Aorta (tissue), 5 donors: ENCODE results near the gene ZFAND5. TPM values are rescaled to one million over a fixed set of nuclear protein-coding genes. Genes with fewer than 3 reads are reported as not detected.

Experiments
- ATAC-seq: fragments of 200-7000 bp; cut with Tn5 transposase; one replicate; pipeline ENCODE4 v1.9.1; 2022; ENCODE audit warnings: moderate library complexity; ENCODE audit not compliant: low FRiP score
- DNase-seq, 2 donors: peaks; one replicate each; pipeline ENCODE4 v3.0.0-alpha.2; 2020
- H3K27ac ChIP-seq, 2 donors: one replicate each; pipeline ENCODE4 v1.5.1; 2013; ENCODE audit warnings: low read length in 2 of 2, mild to moderate bottlenecking in 2 of 2, moderate library complexity in 2 of 2, control low read depth in 1 of 2, inconsistent platforms in 1 of 2, low read depth in 1 of 2
- H3K27me3 ChIP-seq, 2 donors: one replicate each; pipeline ENCODE4 v1.6.1; 2013; ENCODE audit warnings: control low read depth in 1 of 2, low read length in 1 of 2, mild to moderate bottlenecking in 1 of 2, moderate library complexity in 1 of 2; ENCODE audit not compliant: insufficient read depth in 2 of 2, control insufficient read depth in 1 of 2
- H3K36me3 ChIP-seq, 2 donors: one replicate each; pipeline ENCODE4 v1.6.1; 2013; ENCODE audit warnings: control low read depth in 1 of 2, low read length in 1 of 2, mild to moderate bottlenecking in 1 of 2; ENCODE audit not compliant: insufficient read depth in 2 of 2, control insufficient read depth in 1 of 2
- H3K4me1 ChIP-seq, 2 donors: one replicate each; pipeline ENCODE4 v1.6.1; 2013; ENCODE audit warnings: low read length in 2 of 2, control low read depth in 1 of 2, mild to moderate bottlenecking in 1 of 2, moderate library complexity in 1 of 2; ENCODE audit not compliant: insufficient read depth in 2 of 2, control insufficient read depth in 1 of 2
- H3K4me3 ChIP-seq, 2 donors: one replicate each; pipeline ENCODE4 v1.5.1; 2013; ENCODE audit warnings: low read length in 2 of 2, control low read depth in 1 of 2, mild to moderate bottlenecking in 1 of 2
- H3K9me3 ChIP-seq: one replicate; pipeline ENCODE4 v1.6.1; 2013; ENCODE audit warnings: mild to moderate bottlenecking, low read length; ENCODE audit not compliant: control insufficient read depth
- WGBS, 2 donors: extraction: QIAGEN DNeasy Blood & Tissue Kit; methylation state at CpG; one replicate each; pipeline ENCODE4 v1.1.7; 2013; 5-methylcytosine and 5-hydroxymethylcytosine counted together
- intact Hi-C, 2 donors: fragments of 100-400 bp; cut with DNase I; formaldehyde crosslinking; loops; one replicate each; pipeline versions ENCODE4 v1.14.2 to v1.15.0; 2022
- polyA plus RNA-seq, 2 donors: library from polyadenylated mRNA; stranded (reverse); fragments of 200-250 nt; gene quantifications; one replicate each; pipeline ENCODE4 v1.2.3, GENCODE V29; 2013
- total RNA-seq, 2 donors: library from RNA; stranded (reverse); fragmentation: NEBNext Ultra II Directional; extraction: Animal tissue kit (Norgen Biotek cat#: 25700); gene quantifications; one replicate each; pipeline ENCODE4 v1.2.1, GENCODE V29; 2021
- donor health status: healthy with polysubstance abuse.
- donor health status: Bipolar disorder and iron deficiency.
- donor health status: DM: no; HTN: no; CAD: no.
- donor health status: DM: no; HTN: no; CAD: no.
- donor health status: DM: yes; HTN: yes; CAD: no.

The ZFAND5 gene
- total and polyA plus RNA-seq, 4 donors, result 79.4 to 205 (median 142) TPM

DNA sequence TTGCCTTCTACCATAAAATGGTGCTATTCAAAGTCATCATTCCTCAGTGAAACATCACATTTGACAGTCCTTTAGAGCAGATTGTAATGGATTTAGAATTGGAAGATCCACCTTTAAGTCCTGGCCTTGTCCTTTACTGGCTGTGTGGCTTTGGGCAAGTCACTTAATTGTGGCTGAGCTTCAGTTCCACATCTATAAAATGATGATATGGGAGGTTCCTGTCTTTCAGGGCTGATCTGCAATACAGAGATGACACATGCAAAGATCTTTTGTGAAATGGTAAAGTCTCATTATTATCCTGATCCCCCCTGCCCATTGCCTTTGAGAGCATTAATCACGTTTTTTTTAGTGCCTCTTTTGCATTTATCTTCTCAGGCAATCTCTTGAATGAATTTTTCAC, 58.2 kb downstream of the ZFAND5 start:
- Histone ChIP-seq H3K9me3 (peaks cover 2% of the 10 kb centered on the region), H3K4me3 (no peak overlapping the region), H3K27me3 (no peaks in the 10 kb centered on the region), H3K4me1 (no peaks in the 10 kb centered on the region), H3K27ac (no peak overlapping the region), H3K36me3 (no peaks in the 10 kb centered on the region)
- ATAC-seq (no peak), DNase-seq (no peak)
- 79 to 86% methylated on average over 1 of the region's 1 CpG for WGBS, 2 donors
- intact Hi-C loops, result no loop called here

GRCh38 chr9:72305707-72306106, 59.3 kb downstream of the ZFAND5 start:
- H3K4me1 ChIP-seq, result no peaks in the 10 kb centered on the region
- no peak for ATAC-seq
- intact Hi-C loops, result no loop called here
- peak overlapping the region; percentile 69 to 76 for H3K4me3 ChIP-seq
- H3K27me3 ChIP-seq, result no peaks in the 10 kb centered on the region
- H3K27ac ChIP-seq, result no peak overlapping the region
- no peaks in the 10 kb centered on the region for H3K36me3 ChIP-seq
- H3K9me3 ChIP-seq, result peaks cover 2% of the 10 kb centered on the region
- DNase-seq, result no peak
- 58 to 67% methylated on average over 3 of the region's 3 CpGs for WGBS, 2 donors

DNA sequence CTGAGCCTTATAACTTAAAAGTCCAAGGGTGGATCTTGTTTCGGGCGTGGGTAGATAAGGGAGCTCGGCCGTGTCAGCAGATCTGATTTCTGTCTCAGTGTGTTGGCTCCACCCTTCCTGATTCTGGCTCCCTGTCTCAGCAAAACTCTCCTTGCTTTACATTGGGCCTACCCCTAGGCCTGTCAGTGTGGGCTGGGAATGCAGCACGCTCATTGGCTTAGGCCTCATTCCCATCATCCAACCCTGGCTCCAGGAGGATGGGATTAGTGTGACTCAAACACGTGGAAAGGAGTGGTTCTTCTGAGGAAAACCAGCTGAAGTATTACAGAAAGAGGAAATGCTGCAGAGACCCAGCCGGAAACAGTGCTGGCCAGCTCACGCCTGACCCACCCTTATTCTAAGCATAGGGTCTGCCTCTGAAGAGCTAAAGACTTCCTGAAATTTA, 59.9 kb downstream of the ZFAND5 start:
- peaks cover 2% of the 10 kb centered on the region for H3K9me3 ChIP-seq
- H3K4me1 ChIP-seq, result no peaks in the 10 kb centered on the region
- ATAC-seq (peak; percentile 97), DNase-seq (peak in 1 of 2 donors; percentile 91)
- intact Hi-C loops, result no loop called here
- peak overlapping the region; percentile 76 to 78 for H3K4me3 ChIP-seq
- peak overlapping the region in 1 of 2 donors; percentile 64 for H3K27ac ChIP-seq
- H3K27me3 ChIP-seq, result no peaks in the 10 kb centered on the region
- WGBS, 2 donors, result 9 to 13% methylated on average over 8 of the region's 8 CpGs
- no peaks in the 10 kb centered on the region for H3K36me3 ChIP-seq

- 9 to 14% methylated on average over 1 of the region's 1 CpG for WGBS, 2 donors
- DNase-seq (no peak), ATAC-seq (no peak)
- no peaks in the 10 kb centered on the region for H3K4me1 ChIP-seq
- H3K27me3 ChIP-seq, result no peaks in the 10 kb centered on the region
- intact Hi-C loops, result no loop called here
- peak overlapping the region; percentile 60 to 78 for H3K4me3 ChIP-seq
- H3K9me3 ChIP-seq, result peaks cover 2% of the 10 kb centered on the region
- peak overlapping the region in 1 of 2 donors; percentile 59 for H3K27ac ChIP-seq
- no peaks in the 10 kb centered on the region for H3K36me3 ChIP-seq
These were observed 60.5 kb downstream of the ZFAND5 start for GRCh38 chr9:72304538-72304937.

Other genes starting within 250 kb of the ZFAND5 start
- gene GDA, start 215.8 kb downstream of the ZFAND5 start, total RNA-seq, result not detected
- gene GDA, start 215.8 kb downstream of the ZFAND5 start, polyA plus RNA-seq, result 10 to 100 TPM in 1 of 2 donors, not detected in 1; 28.7 TPM
- gene TMC1, start 156.4 kb upstream of the ZFAND5 start, total RNA-seq, result 1 to 10 TPM in 1 of 2 donors, under 1 TPM in 1; 0.62 to 2.9 TPM
- not detected for gene TMC1, start 156.4 kb upstream of the ZFAND5 start, polyA plus RNA-seq